ENCODE results near the gene DRC1. TPM values are rescaled to one million over a fixed set of nuclear protein-coding genes. Genes with fewer than 3 reads are reported as not detected.

The DRC1 gene
- polyA plus RNA-seq, 1 of the 3 experiments (the other 2 are of a cell fraction): 0.18 TPM

DNA sequence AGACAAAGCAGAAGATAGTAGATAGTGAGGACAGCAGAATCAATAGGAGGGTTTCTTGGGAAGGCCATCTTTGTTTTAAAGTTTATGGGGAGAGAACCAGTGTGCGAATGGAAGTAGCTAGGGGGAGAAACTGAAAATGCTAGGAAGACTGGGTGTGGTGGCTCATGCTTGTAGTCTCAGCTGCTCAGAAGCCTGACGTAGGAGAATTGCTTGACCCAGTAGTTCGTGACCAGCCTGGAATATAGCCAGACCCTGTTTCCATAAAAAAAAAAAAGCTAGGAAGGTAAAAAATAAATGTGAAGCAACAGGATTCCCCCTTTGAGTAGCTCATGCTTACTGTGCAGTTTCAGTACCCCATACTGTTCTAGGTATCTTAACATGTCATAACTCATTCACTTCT, 19.2 kb upstream of the DRC1 start:
- Histone ChIP-seq H3F3A (replicated peaks; ENCODE audit: insufficient read depth) (no peaks in the 10 kb centered on the region), H3K4me2 (no peak overlapping the region), H3K9ac (no peak overlapping the region), H3K27ac (ENCODE audit: low read depth in 2 of 2, low read length in 1 of 2) (no peak overlapping the region), H3K79me2 (ENCODE audit: insufficient read depth) (no peaks in the 10 kb centered on the region), H3K9me3 (no peaks in the 10 kb centered on the region), H2AFZ (ENCODE audit: low read depth) (no peak overlapping the region), H3K27me3 (ENCODE audit: insufficient read depth) (no peaks in the 10 kb centered on the region), H4K20me1 (ENCODE audit: insufficient read depth) (no peaks in the 10 kb centered on the region), H3K4me3 (ENCODE audit: low read depth in 2 of 2, low read length in 1 of 2) (no peak overlapping the region), H3K36me3 (replicated peaks in 1 of 2; ENCODE audit: control insufficient read depth in 1 of 2, insufficient read depth in 2 of 2, low read length in 1 of 2) (peaks cover 24 to 71% of the 10 kb centered on the region in 2 experiments), H3K4me1 (ENCODE audit: control insufficient read depth in 1 of 2, insufficient read depth in 2 of 2, low read depth in 1 of 2, low read length in 1 of 2) (peaks cover 0 to 9% of the 10 kb centered on the region in 2 experiments; a peak in 2 of 4 replicates), H3K9me2 (no peaks in the 10 kb centered on the region)
- CTCF ChIA-PET: interaction anchor here (0.7 to 2.1 kb wide), 5 partner anchors 9 to 52 kb away, joined by 3 to 7 read pairs (median 3); no protein-coding TSS in a partner anchor
- no peak for DNase-seq
- WGBS (ENCODE audit: low lambda C conversion rate): 95% methylated on average over 3 of the region's 3 CpGs
- POLR2A ChIA-PET: no interaction called here
- TF ChIP-seq, protein P1, sequence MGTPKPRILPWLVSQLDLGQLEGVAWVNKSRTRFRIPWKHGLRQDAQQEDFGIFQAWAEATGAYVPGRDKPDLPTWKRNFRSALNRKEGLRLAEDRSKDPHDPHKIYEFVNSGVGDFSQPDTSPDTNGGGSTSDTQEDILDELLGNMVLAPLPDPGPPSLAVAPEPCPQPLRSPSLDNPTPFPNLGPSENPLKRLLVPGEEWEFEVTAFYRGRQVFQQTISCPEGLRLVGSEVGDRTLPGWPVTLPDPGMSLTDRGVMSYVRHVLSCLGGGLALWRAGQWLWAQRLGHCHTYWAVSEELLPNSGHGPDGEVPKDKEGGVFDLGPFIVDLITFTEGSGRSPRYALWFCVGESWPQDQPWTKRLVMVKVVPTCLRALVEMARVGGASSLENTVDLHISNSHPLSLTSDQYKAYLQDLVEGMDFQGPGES (IDR thresholded peaks at IDR 0.05; ENCODE audit: low read depth, low read length): no peak
- TF ChIP-seq SMC3 (IDR thresholded peaks at IDR 0.05; ENCODE audit: low read depth, low read length) (no peak), TEAD4 (IDR thresholded peaks at IDR 0.05; ENCODE audit: borderline replicate concordance, insufficient read depth) (no peak), CTCF (IDR thresholded peaks at IDR 0.05) (no peak), EZH2phosphoT487 (IDR thresholded peaks at IDR 0.05; ENCODE audit: borderline replicate concordance, low read depth) (no peak), GABPA (IDR thresholded peaks at IDR 0.05; ENCODE audit: low read depth) (no peak)

GRCh38 chr2:26384183-26384582, 17.5 kb upstream of the DRC1 start:
- ChIA-PET POLR2A (no interaction called here), CTCF (interaction anchor here (0.7 to 1.6 kb wide), 4 partner anchors 9 to 21 kb away, joined by 3 to 7 read pairs (median 3); no protein-coding TSS in a partner anchor)
- no peak for DNase-seq
- Histone ChIP-seq H3K27ac (ENCODE audit: low read depth in 2 of 2, low read length in 1 of 2) (no peak overlapping the region), H3K4me1 (ENCODE audit: control insufficient read depth in 1 of 2, insufficient read depth in 2 of 2, low read depth in 1 of 2, low read length in 1 of 2) (peaks cover 0 to 9% of the 10 kb centered on the region in 2 experiments; a peak in 2 of 4 replicates), H3K9me3 (no peaks in the 10 kb centered on the region), H3K36me3 (replicated peaks in 1 of 2; ENCODE audit: control insufficient read depth in 1 of 2, insufficient read depth in 2 of 2, low read length in 1 of 2) (peaks cover 38 to 76% of the 10 kb centered on the region in 2 experiments), H3K9ac (no peak overlapping the region), H2AFZ (ENCODE audit: low read depth) (no peak overlapping the region), H4K20me1 (ENCODE audit: insufficient read depth) (no peaks in the 10 kb centered on the region), H3F3A (replicated peaks; ENCODE audit: insufficient read depth) (no peaks in the 10 kb centered on the region), H3K9me2 (no peaks in the 10 kb centered on the region), H3K4me2 (no peak overlapping the region), H3K79me2 (ENCODE audit: insufficient read depth) (no peaks in the 10 kb centered on the region), H3K4me3 (ENCODE audit: low read depth in 2 of 2, low read length in 1 of 2) (no peak overlapping the region), H3K27me3 (ENCODE audit: insufficient read depth) (no peaks in the 10 kb centered on the region)
- 95% methylated on average over 9 of the region's 9 CpGs for WGBS (ENCODE audit: low lambda C conversion rate)
- TF ChIP-seq FOXM1 (IDR thresholded peaks at IDR 0.05; ENCODE audit: low read depth) (no peak), ELF1 (IDR thresholded peaks at IDR 0.05) (no peak), RCOR1 (IDR thresholded peaks at IDR 0.05; ENCODE audit: low read length) (no peak), MEF2A (IDR thresholded peaks at IDR 0.05; ENCODE audit: borderline replicate concordance, low read depth) (no peak), YY1 (IDR thresholded peaks at IDR 0.05; ENCODE audit: low read depth) (no peak), EP300 (IDR thresholded peaks at IDR 0.05; ENCODE audit: borderline replicate concordance in 1 of 2, low read depth in 1 of 2, low read length in 1 of 2) (no peak), CTCF (IDR thresholded peaks at IDR 0.05) (no peak)
- TF ChIP-seq, protein P2, sequence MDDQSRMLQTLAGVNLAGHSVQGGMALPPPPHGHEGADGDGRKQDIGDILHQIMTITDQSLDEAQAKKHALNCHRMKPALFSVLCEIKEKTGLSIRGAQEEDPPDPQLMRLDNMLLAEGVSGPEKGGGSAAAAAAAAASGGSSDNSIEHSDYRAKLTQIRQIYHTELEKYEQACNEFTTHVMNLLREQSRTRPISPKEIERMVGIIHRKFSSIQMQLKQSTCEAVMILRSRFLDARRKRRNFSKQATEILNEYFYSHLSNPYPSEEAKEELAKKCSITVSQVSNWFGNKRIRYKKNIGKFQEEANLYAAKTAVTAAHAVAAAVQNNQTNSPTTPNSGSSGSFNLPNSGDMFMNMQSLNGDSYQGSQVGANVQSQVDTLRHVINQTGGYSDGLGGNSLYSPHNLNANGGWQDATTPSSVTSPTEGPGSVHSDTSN (IDR thresholded peaks at IDR 0.05): no peak
- TF ChIP-seq, protein P3, sequence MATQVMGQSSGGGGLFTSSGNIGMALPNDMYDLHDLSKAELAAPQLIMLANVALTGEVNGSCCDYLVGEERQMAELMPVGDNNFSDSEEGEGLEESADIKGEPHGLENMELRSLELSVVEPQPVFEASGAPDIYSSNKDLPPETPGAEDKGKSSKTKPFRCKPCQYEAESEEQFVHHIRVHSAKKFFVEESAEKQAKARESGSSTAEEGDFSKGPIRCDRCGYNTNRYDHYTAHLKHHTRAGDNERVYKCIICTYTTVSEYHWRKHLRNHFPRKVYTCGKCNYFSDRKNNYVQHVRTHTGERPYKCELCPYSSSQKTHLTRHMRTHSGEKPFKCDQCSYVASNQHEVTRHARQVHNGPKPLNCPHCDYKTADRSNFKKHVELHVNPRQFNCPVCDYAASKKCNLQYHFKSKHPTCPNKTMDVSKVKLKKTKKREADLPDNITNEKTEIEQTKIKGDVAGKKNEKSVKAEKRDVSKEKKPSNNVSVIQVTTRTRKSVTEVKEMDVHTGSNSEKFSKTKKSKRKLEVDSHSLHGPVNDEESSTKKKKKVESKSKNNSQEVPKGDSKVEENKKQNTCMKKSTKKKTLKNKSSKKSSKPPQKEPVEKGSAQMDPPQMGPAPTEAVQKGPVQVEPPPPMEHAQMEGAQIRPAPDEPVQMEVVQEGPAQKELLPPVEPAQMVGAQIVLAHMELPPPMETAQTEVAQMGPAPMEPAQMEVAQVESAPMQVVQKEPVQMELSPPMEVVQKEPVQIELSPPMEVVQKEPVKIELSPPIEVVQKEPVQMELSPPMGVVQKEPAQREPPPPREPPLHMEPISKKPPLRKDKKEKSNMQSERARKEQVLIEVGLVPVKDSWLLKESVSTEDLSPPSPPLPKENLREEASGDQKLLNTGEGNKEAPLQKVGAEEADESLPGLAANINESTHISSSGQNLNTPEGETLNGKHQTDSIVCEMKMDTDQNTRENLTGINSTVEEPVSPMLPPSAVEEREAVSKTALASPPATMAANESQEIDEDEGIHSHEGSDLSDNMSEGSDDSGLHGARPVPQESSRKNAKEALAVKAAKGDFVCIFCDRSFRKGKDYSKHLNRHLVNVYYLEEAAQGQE (IDR thresholded peaks at IDR 0.05; ENCODE audit: low read depth, low read length): no peak
- TF ChIP-seq, protein P4, sequence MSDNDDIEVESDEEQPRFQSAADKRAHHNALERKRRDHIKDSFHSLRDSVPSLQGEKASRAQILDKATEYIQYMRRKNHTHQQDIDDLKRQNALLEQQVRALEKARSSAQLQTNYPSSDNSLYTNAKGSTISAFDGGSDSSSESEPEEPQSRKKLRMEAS (IDR thresholded peaks at IDR 0.05; ENCODE audit: low read depth): no peak
- TF ChIP-seq, protein P1 (IDR thresholded peaks at IDR 0.05; ENCODE audit: low read depth, low read length): no peak

All from SK-N-SH (cell line).